NCI-H2196 (cell line): Measurements from ENCODE around the gene C11orf68.
"Not testable (repeated sequence)": the region's sequence is repeated elsewhere in the genome, so short reads cannot be mapped to it uniquely, and the experiment has no call there.

Experiments
- DNase-seq: peaks from one replicate; lab custom pipeline; 2025; ENCODE audit not compliant: unreplicated experiment; lab: John Stamatoyannopoulos, UW

Gene C11orf68

GRCh38 chr11:65915101-65915820 lies 3.6 kb downstream of the C11orf68 start:
- DNase-seq = no peak

DNA sequence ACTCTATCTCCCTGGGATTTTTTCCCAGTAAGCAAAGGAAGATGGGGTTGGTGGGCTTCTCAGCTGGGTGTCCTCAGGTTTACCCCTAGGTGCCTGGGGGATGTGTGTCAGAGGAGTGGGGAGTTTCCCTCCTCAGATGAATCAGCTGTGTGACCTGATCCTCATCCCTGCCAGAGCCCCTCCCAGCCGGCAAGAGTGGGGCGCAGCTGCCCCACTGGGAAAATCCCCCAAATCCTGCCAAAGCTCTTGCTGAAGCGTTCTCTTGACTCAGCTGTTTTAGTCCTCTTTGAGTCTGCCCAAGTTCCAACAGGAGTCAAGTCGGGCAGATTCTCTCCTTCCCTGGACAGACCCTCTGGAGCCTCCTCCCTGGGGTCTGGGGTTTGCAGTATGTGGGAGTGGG lies 6.0 kb downstream of the C11orf68 start:
- no peak for DNase-seq

DNA sequence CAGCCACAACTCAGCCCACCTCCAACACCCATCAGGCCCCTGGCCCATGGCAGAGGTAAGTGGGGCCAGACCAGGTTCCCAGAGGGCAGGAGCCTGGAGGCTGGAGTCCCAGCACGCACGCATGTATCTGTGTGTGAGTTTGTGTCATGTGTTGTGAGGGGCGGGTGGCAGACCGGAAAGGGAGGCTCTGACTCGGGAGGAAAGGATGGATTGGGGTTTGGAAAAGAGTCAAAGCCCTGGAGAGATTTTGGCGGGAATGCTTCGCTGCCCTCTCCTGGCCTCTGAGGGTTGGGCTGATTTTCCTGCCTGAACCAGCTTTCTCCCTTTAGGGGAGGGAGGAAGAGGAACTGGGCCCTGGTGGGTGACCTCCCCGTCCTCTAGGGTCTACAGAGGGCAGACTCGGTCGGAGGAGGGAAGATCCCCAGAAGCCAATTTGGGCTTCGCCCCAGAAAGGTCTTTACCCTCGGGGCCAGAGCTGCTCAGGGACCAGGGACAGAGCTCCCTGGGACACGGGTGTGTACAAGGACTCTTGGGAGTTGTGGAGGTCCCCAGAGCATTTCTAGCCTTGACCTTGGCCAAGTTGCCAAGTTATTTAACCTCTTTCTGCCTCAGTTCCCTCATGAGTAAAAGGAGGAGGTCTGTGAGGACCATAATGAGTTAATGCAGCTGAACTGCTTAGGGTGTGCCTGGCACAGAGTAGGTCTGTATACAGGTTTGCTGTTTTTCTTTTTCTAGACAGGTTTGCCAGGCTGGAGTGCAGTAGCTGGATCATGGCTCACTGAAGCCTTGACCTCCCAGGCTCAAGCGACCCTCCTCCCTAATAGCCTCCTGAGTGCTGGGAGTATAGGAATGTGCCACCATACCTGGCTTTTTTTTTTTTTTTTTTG lies 6.9 kb downstream of the C11orf68 start:
- peak; percentile 76 for DNase-seq

DNA sequence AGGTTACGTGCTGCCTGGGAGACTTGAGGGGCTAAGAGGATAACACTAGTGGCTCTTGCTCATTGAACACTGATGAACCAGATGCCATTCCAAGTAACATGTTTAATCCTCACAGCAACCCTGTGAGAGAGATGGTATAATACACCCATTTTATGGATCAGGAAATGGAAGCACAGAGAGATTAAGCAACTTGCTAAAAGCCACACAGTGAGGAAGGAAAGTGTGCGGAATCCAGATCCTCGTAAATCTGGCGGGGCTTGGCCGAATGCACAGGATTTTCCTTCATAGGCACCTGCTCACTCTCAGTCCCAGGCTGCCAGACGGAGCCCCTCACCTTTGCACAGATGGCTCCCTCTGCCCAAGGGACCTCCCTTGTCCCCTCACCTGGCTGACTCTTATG lies 11.0 kb downstream of the C11orf68 start:
- no peak for DNase-seq

DNA sequence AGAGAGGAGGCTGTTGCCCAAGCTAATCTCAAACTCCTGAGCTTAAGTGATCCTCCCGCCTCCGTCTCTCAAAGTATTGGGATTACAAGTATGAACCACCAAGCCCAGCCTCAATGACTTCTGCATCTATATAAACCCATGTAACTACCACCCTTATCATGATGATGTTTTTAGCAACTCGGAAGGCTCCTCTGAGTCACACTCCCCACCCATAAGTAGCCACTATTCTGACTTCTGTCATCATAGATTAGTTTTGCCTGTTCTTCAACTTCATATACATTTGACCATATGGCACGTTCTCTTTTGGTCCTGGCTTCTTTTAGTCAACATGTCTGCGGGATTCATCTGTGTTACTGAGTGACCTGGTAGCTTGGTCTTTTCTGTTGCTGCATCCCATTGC lies 12.3 kb downstream of the C11orf68 start:
- DNase-seq = no peak

GRCh38 chr11:65903715-65904114 lies 15.1 kb downstream of the C11orf68 start:
- DNase-seq = no peak

GRCh38 chr11:65903068-65903481 lies 15.8 kb downstream of the C11orf68 start:
- DNase-seq = no peak

DNA sequence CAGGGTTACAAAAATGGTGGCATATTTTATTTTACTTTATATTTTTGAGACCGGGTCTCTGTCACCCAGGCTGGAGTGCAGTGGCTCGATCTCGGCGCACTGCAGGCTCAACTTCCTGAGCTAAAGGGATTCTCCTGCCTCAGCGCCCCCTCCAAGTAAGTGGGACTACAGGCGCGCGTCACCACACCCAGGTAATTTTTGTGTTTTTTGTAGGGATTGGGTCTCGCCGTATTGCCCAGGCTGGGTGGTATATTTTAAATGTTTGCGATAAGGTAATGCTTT lies 18.0 kb downstream of the C11orf68 start:
- no peak for DNase-seq

DNA sequence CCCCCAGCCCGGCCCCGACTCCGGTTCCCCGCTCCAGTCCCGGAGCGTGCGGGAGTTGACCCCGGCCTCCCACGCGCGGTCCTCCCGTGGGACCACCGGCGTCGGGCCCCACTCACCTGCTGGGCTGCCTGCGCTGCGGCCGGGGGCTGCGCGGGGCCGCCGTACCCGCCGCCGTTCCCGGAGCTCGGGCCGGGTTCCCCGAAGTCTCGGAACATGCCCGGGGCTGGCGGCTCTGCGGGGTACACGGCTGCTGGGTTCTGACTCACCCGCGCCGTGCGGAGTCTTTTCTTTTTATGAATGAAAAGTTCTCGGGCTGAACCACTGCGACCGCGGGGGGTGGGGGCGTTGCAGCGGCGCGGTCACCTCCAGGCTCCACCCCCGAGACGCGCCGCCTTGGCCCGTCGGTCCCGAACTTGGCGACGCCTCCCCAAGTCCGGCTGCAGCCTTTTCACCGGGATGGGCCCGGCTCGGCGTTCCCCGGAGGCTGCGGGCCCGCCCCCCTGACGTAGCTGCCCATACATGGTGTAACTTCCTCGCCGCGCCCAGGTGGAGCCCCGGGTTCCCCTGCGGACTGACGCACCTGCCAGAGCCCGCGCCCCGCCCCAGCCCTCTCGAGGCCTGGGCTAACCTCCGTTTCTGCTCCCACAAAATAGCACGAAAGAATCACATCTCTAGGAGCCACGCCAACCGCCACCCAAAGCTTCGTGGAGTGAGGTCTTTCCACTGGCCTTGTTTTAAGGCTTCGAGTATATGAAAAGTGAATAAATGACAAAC lies 18.6 kb downstream of the C11orf68 start, which contains the start of gene FOSL1:
Gene FOSL1, minus strand, starts transcription at position 264 of the 774 bp plus-strand sequence. Its CDS starts 49 bp downstream, at position 215.
- DNase-seq = peak; percentile 88

GRCh38 chr11:65899356-65900124 lies 19.3 kb downstream of the C11orf68 start:
- no peak for DNase-seq

DNA sequence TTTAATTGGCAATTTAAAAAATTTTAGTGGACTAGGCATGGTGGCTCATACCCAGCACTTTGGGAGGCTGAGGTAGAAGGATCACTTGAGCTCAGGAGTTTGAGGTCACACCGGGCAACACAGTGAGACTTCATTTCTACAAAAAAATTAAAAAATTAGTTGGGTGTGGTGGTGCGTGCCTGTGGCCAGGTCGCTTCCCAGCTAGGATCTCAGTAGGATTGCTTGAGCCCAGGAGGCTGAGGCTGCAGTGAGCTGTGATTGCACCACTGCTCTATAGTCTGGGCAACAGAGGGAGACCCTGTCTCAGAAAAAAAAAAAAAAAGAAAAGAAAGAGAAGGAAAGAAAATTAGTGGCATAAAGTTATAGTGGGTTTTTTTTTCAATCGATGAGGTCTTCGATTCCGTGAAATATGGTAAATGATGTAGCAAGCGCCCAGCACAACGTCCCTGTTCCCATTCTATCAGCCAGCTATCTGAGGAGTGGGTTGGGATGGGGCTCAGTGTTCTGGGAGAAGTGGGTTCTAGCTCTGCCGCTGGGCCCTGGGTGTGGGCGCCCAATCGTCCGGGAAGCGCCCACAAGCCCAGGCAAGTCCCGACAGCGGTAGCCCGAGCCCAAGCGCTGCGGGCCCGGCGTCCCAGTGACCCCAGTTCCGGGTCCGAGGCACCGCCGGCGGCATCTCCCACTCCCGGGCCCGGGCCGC lies 20.1 kb downstream of the C11orf68 start:
- DNase-seq = no peak

GRCh38 chr11:65897020-65897471 lies 21.8 kb downstream of the C11orf68 start:
- no peak for DNase-seq

DNA sequence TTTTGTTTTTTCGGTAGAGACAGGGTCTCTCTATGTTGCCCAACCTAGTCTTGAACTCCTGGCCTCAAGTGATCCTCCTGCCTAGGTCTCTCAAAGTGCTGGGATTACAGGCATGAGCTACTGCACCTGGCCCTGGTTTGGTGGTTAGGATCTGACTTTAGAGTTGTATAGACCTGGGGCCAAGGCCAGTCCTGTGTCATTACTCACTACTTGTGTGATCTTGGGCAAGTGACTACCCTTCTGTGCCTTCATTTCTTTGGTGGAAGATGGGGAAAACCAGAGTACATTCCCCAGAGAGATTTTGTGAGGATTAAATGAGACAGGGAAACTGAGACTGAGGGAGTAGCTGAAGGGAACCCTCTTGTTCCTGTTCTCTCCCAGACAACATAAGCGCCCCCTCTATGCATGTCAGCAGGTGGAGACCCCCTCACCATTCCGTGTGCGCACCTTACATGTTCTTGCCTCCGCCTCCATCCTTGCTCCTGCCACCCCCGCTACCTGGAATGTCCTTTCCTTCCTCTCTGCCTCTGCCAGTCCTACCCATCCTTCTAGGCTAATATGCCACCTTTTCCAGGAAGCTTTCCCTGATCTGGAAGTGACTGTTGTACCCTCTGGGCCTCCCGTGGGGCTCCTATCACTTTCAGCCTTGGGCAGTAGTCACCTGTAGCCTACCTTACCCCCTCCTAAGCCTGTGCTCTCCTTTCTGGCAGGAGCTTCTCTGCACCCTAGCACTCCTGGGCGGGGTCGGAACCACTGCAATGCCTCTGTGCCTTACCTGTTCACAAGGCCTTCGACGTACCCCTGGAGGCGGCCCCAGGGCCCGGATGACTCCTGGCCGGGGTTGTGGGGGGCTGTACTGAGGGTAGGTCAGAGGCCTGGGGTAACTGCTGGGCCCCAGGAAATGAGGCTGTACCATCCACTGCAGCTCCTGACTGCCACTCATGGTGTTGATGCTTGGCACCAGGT lies 22.5 kb downstream of the C11orf68 start:
- no peak for DNase-seq

- DNase-seq = no peak
These were observed 23.3 kb downstream of the C11orf68 start for GRCh38 chr11:65895482-65895981.

DNA sequence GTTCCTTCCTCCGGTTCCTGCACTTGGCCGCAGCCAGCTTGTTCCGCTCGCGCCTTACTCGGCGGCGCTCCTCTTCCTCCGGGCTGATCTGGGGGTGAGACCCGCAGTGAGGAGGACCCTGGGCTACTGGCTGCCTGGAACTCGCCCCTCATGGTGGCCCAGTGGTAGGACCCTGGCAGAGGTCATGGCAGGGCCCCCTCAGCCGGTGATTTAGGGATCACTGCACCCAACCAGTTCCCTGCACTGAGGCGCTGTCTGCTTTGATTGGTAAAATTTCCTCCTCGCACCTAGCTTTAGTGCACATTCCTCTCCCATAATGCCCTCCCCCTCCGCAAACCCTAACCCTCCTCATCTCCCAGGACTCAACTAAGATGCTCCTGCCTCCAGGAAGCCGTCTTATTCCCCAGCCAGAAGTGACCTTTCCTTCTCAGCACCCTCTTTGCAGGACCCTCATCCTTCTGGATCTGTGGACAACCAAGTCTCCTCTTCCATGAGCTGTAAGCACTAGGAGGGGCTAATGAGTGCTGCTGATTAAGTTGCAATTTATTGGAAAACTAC lies 24.7 kb downstream of the C11orf68 start:
- DNase-seq = no peak

DNA sequence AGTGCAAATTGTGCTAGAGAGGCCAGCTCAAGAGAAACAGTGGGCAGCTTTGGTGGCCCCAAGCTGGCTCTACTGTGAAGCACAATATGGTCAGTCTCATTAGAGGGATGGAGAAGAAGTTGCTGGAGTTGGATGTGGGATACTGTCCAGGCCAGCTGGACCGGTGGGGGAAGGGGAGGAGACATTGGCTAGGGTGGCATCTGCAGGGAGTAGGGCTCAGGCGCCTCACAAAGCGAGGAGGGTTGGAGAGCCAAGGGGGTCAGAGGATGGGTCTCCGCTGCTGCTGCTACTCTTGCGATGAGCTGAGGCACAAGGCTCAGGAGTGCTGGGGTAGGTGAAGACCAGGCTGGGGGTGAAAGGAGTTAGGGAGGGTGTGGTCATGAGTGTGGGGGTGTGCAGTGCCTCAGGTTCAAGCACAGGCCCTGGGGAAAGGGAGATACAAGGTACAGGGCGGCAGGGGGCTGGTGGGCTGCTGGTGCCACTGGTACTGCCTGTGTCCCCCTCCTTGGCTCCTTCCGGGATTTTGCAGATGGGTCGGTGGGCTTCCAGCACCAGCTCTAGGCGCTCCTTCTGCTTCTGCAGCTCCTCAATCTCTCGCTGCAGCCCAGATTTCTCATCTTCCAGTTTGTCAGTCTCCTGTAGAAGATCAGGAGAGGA lies 26.1 kb downstream of the C11orf68 start:
- DNase-seq = no peak

DNA sequence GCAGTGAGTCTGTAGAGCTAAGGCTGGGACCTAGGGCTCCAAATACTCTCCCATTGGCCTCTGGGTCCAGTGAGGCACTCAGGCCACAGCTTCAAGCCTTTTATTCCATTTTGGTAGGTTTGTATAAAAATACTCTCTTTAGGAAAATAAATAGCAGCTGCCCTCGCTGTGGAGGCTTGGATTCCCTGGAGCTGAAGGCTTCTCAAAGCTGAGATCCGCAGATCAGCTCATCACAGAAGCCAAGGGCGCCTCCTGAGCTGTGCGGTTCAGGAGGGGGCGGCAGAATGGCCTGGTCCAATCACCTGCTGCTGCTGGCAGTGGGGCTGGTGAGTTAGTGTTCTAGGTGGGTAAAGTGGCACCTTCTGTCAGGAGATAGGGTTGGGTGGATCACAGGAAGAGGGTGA lies 26.7 kb downstream of the C11orf68 start:
- DNase-seq = not testable (repeated sequence)
